ENCODE measurements around the gene LIN7A.

LIN7A gene

DNA sequence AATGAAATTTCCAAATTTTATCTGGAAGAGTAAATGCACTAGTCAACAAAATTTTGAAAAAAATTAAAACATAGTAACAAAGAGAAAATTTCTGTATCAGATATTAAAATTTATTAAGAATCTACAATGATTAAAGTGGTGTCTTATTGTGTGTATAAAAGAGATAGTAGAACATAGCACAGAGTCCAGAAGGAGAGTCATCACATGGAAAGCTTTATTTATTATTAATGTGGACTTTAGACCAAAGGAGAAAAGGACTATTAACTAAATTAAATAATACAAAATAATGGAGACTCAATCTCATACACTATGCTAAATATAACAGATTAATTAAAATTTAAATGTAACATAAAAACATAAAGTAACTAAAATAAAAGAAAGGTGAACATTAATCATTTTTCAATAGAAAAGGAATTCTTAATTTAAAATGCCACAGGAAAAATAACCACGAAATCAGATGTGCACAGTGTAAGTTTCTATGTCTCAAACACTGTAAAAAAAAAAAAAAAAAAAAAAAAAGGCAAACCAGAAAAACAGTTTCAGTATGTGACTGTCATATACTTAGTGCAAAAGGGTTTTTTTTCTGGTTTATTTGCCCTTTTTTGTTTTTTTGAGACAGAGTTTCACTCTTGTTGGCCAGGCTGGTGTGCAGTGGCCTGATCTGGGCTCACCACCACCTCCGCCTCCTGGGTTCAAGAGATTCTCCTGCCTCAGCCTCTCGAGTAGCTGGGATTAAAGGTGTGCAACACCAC lies 125.6 kb downstream of the LIN7A start:
- Histone ChIP-seq H2BK12ac (ENCODE audit: low read length) (no peak overlapping the region), H3K4me1 (ENCODE audit: control insufficient read depth in 1 of 2, insufficient read depth in 2 of 2, low read length in 2 of 2) (no peaks in the 10 kb centered on the region), H3K79me2 (ENCODE audit: control insufficient read depth, insufficient read depth, low read length, poor library complexity) (no peaks in the 10 kb centered on the region), H3K23ac (ENCODE audit: low read length) (no peak overlapping the region), H3K27ac (ENCODE audit: low read depth, low read length) (no peak overlapping the region), H2AK5ac (ENCODE audit: low read length) (no peak overlapping the region), H4K8ac (ENCODE audit: low read depth, low read length) (no peak overlapping the region), H2BK5ac (ENCODE audit: low read depth, low read length, poor library complexity) (no peak overlapping the region), H3K79me1 (ENCODE audit: low read length) (no peaks in the 10 kb centered on the region), H3K36me3 (ENCODE audit: control insufficient read depth in 1 of 2, insufficient read depth in 2 of 2, low read length in 2 of 2) (no peaks in the 10 kb centered on the region), H3K9ac (ENCODE audit: low read length) (no peak overlapping the region), H4K91ac (ENCODE audit: low read depth, low read length) (no peak overlapping the region), H2BK120ac (ENCODE audit: insufficient read depth, low read length, poor library complexity) (no peak overlapping the region), H3K4ac (ENCODE audit: low read depth, low read length) (no peak overlapping the region), H3K14ac (ENCODE audit: low read length) (no peak overlapping the region), H3K4me3 (ENCODE audit: low read depth, low read length) (no peak overlapping the region), H2AFZ (ENCODE audit: insufficient read depth, low read length, poor library complexity) (no peak overlapping the region), H3K18ac (ENCODE audit: low read length) (no peak overlapping the region), H3K27me3 (ENCODE audit: insufficient read depth, low read length) (no peaks in the 10 kb centered on the region), H4K12ac (ENCODE audit: low read depth, low read length) (no peak overlapping the region), H3K9me3 (ENCODE audit: insufficient read depth, low read depth, low read length) (no peaks in the 10 kb centered on the region), H3K4me2 (ENCODE audit: low read length) (no peak overlapping the region)
- no CpG with 5 or more reads among the region's 3 CpGs for WGBS (ENCODE audit: extremely low coverage, insufficient coverage, insufficient read length)
- no peak for DNase-seq

- Histone ChIP-seq H3K4ac (ENCODE audit: low read depth, low read length) (no peak overlapping the region), H3K4me1 (ENCODE audit: control insufficient read depth in 1 of 2, insufficient read depth in 2 of 2, low read length in 2 of 2) (no peaks in the 10 kb centered on the region), H3K27ac (ENCODE audit: low read depth, low read length) (no peak overlapping the region), H3K14ac (ENCODE audit: low read length) (no peak overlapping the region), H2BK120ac (ENCODE audit: insufficient read depth, low read length, poor library complexity) (no peak overlapping the region), H3K23ac (ENCODE audit: low read length) (no peak overlapping the region), H3K9ac (ENCODE audit: low read length) (no peak overlapping the region), H3K27me3 (ENCODE audit: insufficient read depth, low read length) (no peaks in the 10 kb centered on the region), H3K4me2 (ENCODE audit: low read length) (no peak overlapping the region), H2BK5ac (ENCODE audit: low read depth, low read length, poor library complexity) (no peak overlapping the region), H2AFZ (ENCODE audit: insufficient read depth, low read length, poor library complexity) (no peak overlapping the region), H3K4me3 (ENCODE audit: low read depth, low read length) (no peak overlapping the region), H4K91ac (ENCODE audit: low read depth, low read length) (no peak overlapping the region), H3K36me3 (ENCODE audit: control insufficient read depth in 1 of 2, insufficient read depth in 2 of 2, low read length in 2 of 2) (no peaks in the 10 kb centered on the region), H3K79me1 (ENCODE audit: low read length) (no peaks in the 10 kb centered on the region), H2BK12ac (ENCODE audit: low read length) (no peak overlapping the region), H4K8ac (ENCODE audit: low read depth, low read length) (no peak overlapping the region), H2AK5ac (ENCODE audit: low read length) (no peak overlapping the region), H3K79me2 (ENCODE audit: control insufficient read depth, insufficient read depth, low read length, poor library complexity) (no peaks in the 10 kb centered on the region), H4K12ac (ENCODE audit: low read depth, low read length) (no peak overlapping the region), H3K9me3 (ENCODE audit: insufficient read depth, low read depth, low read length) (no peaks in the 10 kb centered on the region), H3K18ac (ENCODE audit: low read length) (no peak overlapping the region)
- DNase-seq, result no peak
- no CpG with 5 or more reads among the region's 1 CpG for WGBS (ENCODE audit: extremely low coverage, insufficient coverage, insufficient read length)
These were observed 126.9 kb downstream of the LIN7A start for GRCh38 chr12:80810874-80811273.

DNA sequence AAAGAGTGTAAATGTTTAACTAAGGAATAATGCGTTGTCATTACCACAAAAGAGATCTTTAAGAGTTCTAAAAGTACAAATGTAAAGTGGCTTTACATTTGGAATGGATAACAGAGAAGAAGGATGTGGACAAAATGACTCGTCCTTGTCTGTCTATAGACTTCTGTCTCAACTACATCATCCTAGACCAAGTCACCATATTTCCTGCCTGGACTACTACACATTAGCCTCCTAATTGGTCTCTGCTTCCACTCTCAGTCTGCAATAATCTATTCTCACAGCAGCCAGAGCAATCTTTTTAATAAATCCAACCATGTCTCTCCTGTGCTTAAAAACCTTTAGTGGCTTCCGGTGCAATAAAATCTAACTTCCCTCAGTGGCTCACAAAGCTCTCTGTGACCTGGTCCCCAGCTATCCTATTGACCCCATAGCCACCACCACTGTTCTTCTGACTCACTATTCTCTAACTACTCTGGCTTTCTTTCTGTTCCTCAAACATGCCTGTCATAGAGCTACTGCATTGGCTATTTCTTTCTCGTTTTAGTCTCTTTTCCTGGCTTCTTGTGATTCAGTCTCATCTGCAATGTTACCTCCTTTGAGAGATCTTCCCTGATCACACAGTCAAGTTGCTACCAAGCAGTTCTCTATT lies 130.0 kb downstream of the LIN7A start:
- no peak overlapping the region for H2AFZ ChIP-seq (ENCODE audit: insufficient read depth, low read length, poor library complexity)
- H3K9ac ChIP-seq (ENCODE audit: low read length), result no peak overlapping the region
- no peak overlapping the region for H3K27ac ChIP-seq (ENCODE audit: low read depth, low read length)
- H3K14ac ChIP-seq (ENCODE audit: low read length), result no peak overlapping the region
- no peak overlapping the region for H4K12ac ChIP-seq (ENCODE audit: low read depth, low read length)
- no peak overlapping the region for H3K4me2 ChIP-seq (ENCODE audit: low read length)
- no CpG with 5 or more reads among the region's 4 CpGs for WGBS (ENCODE audit: extremely low coverage, insufficient coverage, insufficient read length)
- H3K4ac ChIP-seq (ENCODE audit: low read depth, low read length), result no peak overlapping the region
- no peaks in the 10 kb centered on the region for H3K36me3 ChIP-seq (ENCODE audit: control insufficient read depth in 1 of 2, insufficient read depth in 2 of 2, low read length in 2 of 2)
- no peaks in the 10 kb centered on the region for H3K79me1 ChIP-seq (ENCODE audit: low read length)
- no peak overlapping the region for H2BK120ac ChIP-seq (ENCODE audit: insufficient read depth, low read length, poor library complexity)
- no peak overlapping the region for H3K23ac ChIP-seq (ENCODE audit: low read length)
- no peaks in the 10 kb centered on the region for H3K79me2 ChIP-seq (ENCODE audit: control insufficient read depth, insufficient read depth, low read length, poor library complexity)
- DNase-seq, result no peak
- H3K9me3 ChIP-seq (ENCODE audit: insufficient read depth, low read depth, low read length), result no peaks in the 10 kb centered on the region
- H2BK12ac ChIP-seq (ENCODE audit: low read length), result no peak overlapping the region
- no peak overlapping the region for H3K18ac ChIP-seq (ENCODE audit: low read length)
- no peak overlapping the region for H2AK5ac ChIP-seq (ENCODE audit: low read length)
- no peak overlapping the region for H4K8ac ChIP-seq (ENCODE audit: low read depth, low read length)
- no peaks in the 10 kb centered on the region for H3K4me1 ChIP-seq (ENCODE audit: control insufficient read depth in 1 of 2, insufficient read depth in 2 of 2, low read length in 2 of 2)
- no peaks in the 10 kb centered on the region for H3K27me3 ChIP-seq (ENCODE audit: insufficient read depth, low read length)
- H4K91ac ChIP-seq (ENCODE audit: low read depth, low read length), result no peak overlapping the region
- H3K4me3 ChIP-seq (ENCODE audit: low read depth, low read length), result no peak overlapping the region
- H2BK5ac ChIP-seq (ENCODE audit: low read depth, low read length, poor library complexity), result no peak overlapping the region

DNA sequence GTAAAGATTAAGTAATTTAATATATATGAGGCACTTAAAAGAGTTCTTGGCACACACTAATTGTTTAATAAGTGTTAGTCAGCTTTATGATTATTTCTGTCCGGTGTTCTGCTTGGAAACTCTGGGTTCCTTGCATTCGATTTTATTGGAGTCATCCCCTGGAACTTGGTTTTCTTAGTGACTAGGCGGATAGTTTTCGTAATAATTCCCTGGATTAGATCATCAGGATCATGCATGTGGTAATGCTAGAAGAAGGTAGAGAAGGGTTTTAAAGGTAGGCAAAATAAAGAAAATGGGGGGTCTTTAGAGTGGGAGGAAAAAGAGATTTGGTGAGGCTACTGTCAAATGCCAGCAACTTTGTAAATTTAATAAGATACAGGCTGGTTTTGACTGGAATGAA lies 132.6 kb downstream of the LIN7A start:
- H2AK5ac ChIP-seq (ENCODE audit: low read length), result no peak overlapping the region
- H4K12ac ChIP-seq (ENCODE audit: low read depth, low read length), result no peak overlapping the region
- no peak overlapping the region for H3K4ac ChIP-seq (ENCODE audit: low read depth, low read length)
- no peak overlapping the region for H2BK5ac ChIP-seq (ENCODE audit: low read depth, low read length, poor library complexity)
- H4K91ac ChIP-seq (ENCODE audit: low read depth, low read length), result no peak overlapping the region
- H3K4me3 ChIP-seq (ENCODE audit: low read depth, low read length), result no peak overlapping the region
- no peak overlapping the region for H4K8ac ChIP-seq (ENCODE audit: low read depth, low read length)
- no peaks in the 10 kb centered on the region for H3K79me1 ChIP-seq (ENCODE audit: low read length)
- no peak for DNase-seq
- no peak overlapping the region for H2BK120ac ChIP-seq (ENCODE audit: insufficient read depth, low read length, poor library complexity)
- H2BK12ac ChIP-seq (ENCODE audit: low read length), result no peak overlapping the region
- H3K27me3 ChIP-seq (ENCODE audit: insufficient read depth, low read length), result no peaks in the 10 kb centered on the region
- no peak overlapping the region for H3K23ac ChIP-seq (ENCODE audit: low read length)
- WGBS (ENCODE audit: extremely low coverage, insufficient coverage, insufficient read length), result no CpG with 5 or more reads among the region's 4 CpGs
- no peaks in the 10 kb centered on the region for H3K4me1 ChIP-seq (ENCODE audit: control insufficient read depth in 1 of 2, insufficient read depth in 2 of 2, low read length in 2 of 2)
- no peaks in the 10 kb centered on the region for H3K9me3 ChIP-seq (ENCODE audit: insufficient read depth, low read depth, low read length)
- no peak overlapping the region for H3K18ac ChIP-seq (ENCODE audit: low read length)
- no peak overlapping the region for H2AFZ ChIP-seq (ENCODE audit: insufficient read depth, low read length, poor library complexity)
- H3K36me3 ChIP-seq (ENCODE audit: control insufficient read depth in 1 of 2, insufficient read depth in 2 of 2, low read length in 2 of 2), result no peaks in the 10 kb centered on the region
- H3K9ac ChIP-seq (ENCODE audit: low read length), result no peak overlapping the region
- no peak overlapping the region for H3K4me2 ChIP-seq (ENCODE audit: low read length)
- no peaks in the 10 kb centered on the region for H3K79me2 ChIP-seq (ENCODE audit: control insufficient read depth, insufficient read depth, low read length, poor library complexity)
- H3K14ac ChIP-seq (ENCODE audit: low read length), result no peak overlapping the region
- H3K27ac ChIP-seq (ENCODE audit: low read depth, low read length), result no peak overlapping the region
